Measurements from ENCODE around the gene SDCCAG8.

GRCh38 chr1:243494741-243495431 is 239.0 kb downstream of the SDCCAG8 start:
- no peak for TF ChIP-seq GATA3 (IDR thresholded peaks at IDR 0.05; ENCODE audit: low read depth, low read length)
- no peak for TF ChIP-seq GATA2 (IDR thresholded peaks at IDR 0.05; ENCODE audit: low read depth, low read length)

All from SH-SY5Y (cell line).